PC-9 (cell line): ENCODE measurements around the gene ITGAE. TPM values are rescaled to one million over a fixed set of nuclear protein-coding genes. Genes with fewer than 3 reads are reported as not detected.
"Not testable (repeated sequence)": the region's sequence is repeated elsewhere in the genome, so short reads cannot be mapped to it uniquely, and the experiment has no call there.

Experiments used
- BruUV-seq: library from RNA; stranded (reverse); fragments of 400-500 nt; replicated peaks from 2 replicates; lab custom pipeline; 2021; lab: Mats Ljungman, UMichigan
- CTCF ChIA-PET: fragments of 300-600 bp; sonication (Branson Sonifier 250); formaldehyde crosslinking; loops from one replicate; lab custom pipeline; 2022; ENCODE audit warnings: antibody characterized with exemption; lab: Charles Lee
- POLR2A ChIA-PET: fragments of 300-600 bp; sonication (Branson Sonifier 250); formaldehyde crosslinking; loops from one replicate; lab custom pipeline; 2022; ENCODE audit warnings: antibody characterized with exemption; ENCODE audit not compliant: unreplicated experiment; lab: Charles Lee
- DNase-seq, 2 experiments: peaks; one replicate each; pipeline versions ENCODE4 v3.0.0 to v3.0.0-alpha.2; 2015 to 2022; ENCODE audit warnings: mixed read lengths in 1 of 2
- H2AFZ ChIP-seq: fragments of 200-600 bp; sonication (generic); 2 replicates; pipeline ENCODE4 v1.8.1; 2017; ENCODE audit warnings: antibody characterized with exemption
- H3F3A ChIP-seq: fragments of 200-600 bp; sonication (generic); 2 replicates; pipeline ENCODE4 v1.8.1; 2017; ENCODE audit warnings: antibody characterized with exemption, mild to moderate bottlenecking, low read depth; ENCODE audit not compliant: insufficient read depth
- H3K27ac ChIP-seq: fragments of 200-600 bp; sonication (generic); 2 replicates; pipeline ENCODE4 v1.6.1; 2016; ENCODE audit warnings: mixed run types
- H3K27me3 ChIP-seq: fragments of 200-600 bp; sonication (generic); 2 replicates; pipeline ENCODE4 v1.6.1; 2016; ENCODE audit warnings: low read depth, mixed run types; ENCODE audit not compliant: insufficient read depth
- H3K36me3 ChIP-seq: fragments of 200-600 bp; sonication (generic); 2 replicates; pipeline ENCODE4 v1.6.1; 2016; ENCODE audit warnings: low read depth, mixed run types
- H3K4me1 ChIP-seq: fragments of 200-600 bp; sonication (generic); replicated peaks from 2 replicates; pipeline ENCODE4 v1.6.1; 2016; ENCODE audit warnings: mixed run types; ENCODE audit not compliant: insufficient read depth
- H3K4me2 ChIP-seq: fragments of 200-600 bp; sonication (generic); 2 replicates; pipeline ENCODE4 v1.6.1; 2017; ENCODE audit warnings: mixed run types
- H3K4me3 ChIP-seq: fragments of 200-600 bp; sonication (generic); 2 replicates; pipeline ENCODE4 v1.6.1; 2016; ENCODE audit warnings: mixed run types
- H3K79me2 ChIP-seq: fragments of 200-600 bp; sonication (generic); 2 replicates; pipeline ENCODE4 v1.6.1; 2017; ENCODE audit warnings: low read depth, mixed run types
- H3K9me2 ChIP-seq: fragments of 200-600 bp; sonication (generic); 2 replicates; pipeline ENCODE4 v1.8.1; 2017; ENCODE audit warnings: mild to moderate bottlenecking; ENCODE audit not compliant: insufficient read depth
- H3K9me3 ChIP-seq: fragments of 200-600 bp; sonication (generic); 2 replicates; pipeline ENCODE4 v1.8.1; 2016; ENCODE audit warnings: low read depth; ENCODE audit not compliant: insufficient read depth
- H4K20me1 ChIP-seq: fragments of 200-600 bp; sonication (generic); 2 replicates; pipeline ENCODE4 v1.8.1; 2017; ENCODE audit not compliant: insufficient read depth
- CTCF ChIP-seq: fragments of 200-600 bp; sonication (generic); conservative IDR thresholded peaks from 2 replicates; pipeline ENCODE4 v1.6.1; 2017; ENCODE audit warnings: mixed run types, antibody characterized with exemption, mild to moderate bottlenecking, moderate library complexity
- EZH2 ChIP-seq: fragments of 200-600 bp; sonication (generic); IDR thresholded peaks from 2 replicates; pipeline ENCODE4 v1.8.0; 2017; ENCODE audit warnings: antibody characterized with exemption, low read depth
- intact Hi-C: fragments of 100-400 bp; cut with micrococcal nuclease; formaldehyde crosslinking; loops from one replicate; pipeline ENCODE4 v1.10.0; 2022; ENCODE audit not compliant: unreplicated experiment
- total RNA-seq: library from RNA; stranded (reverse); gene quantifications from 2 replicates; pipeline ENCODE4 v1.2.3, GENCODE V29; 2021

Gene ITGAE
- total RNA-seq, 1 experiment from 2014 or later = 52.8 TPM

GRCh38 chr17:3732210-3732621 is 68.8 kb downstream of the ITGAE start:
- intact Hi-C loops = loop anchor here (10.0 kb wide), 1 partner anchor 343 kb away; no protein-coding TSS in a partner anchor
- Histone ChIP-seq H3K9me3 (no peaks in the 10 kb centered on the region), H3K9me2 (no peaks in the 10 kb centered on the region), H3K4me2 (no peak overlapping the region), H3K4me3 (no peak overlapping the region), H3K27ac (no peak overlapping the region), H2AFZ (no peak overlapping the region), H3K36me3 (no peaks in the 10 kb centered on the region), H3K27me3 (no peaks in the 10 kb centered on the region), H3K79me2 (no peaks in the 10 kb centered on the region), H4K20me1 (no peaks in the 10 kb centered on the region), H3K4me1 (no peaks in the 10 kb centered on the region), H3F3A (peaks cover 7% of the 10 kb centered on the region)
- ChIA-PET POLR2A (no interaction called here), CTCF (interaction anchor here (0.6 kb wide), 1 partner anchor 686 kb away, joined by 4 read pairs; no protein-coding TSS in a partner anchor)
- DNase-seq = no peak
- TF ChIP-seq EZH2 (no peak), CTCF (no peak)
- BruUV-seq = no TSS peak

GRCh38 chr17:3730881-3731429 is 70.0 kb downstream of the ITGAE start:
- H3K9me3 ChIP-seq = no peaks in the 10 kb centered on the region
- H3K4me2 ChIP-seq = no peak overlapping the region
- H4K20me1 ChIP-seq = no peaks in the 10 kb centered on the region
- intact Hi-C loops = loop anchor here (10.0 kb wide), 1 partner anchor 344 kb away; no protein-coding TSS in a partner anchor
- BruUV-seq = no TSS peak
- no peak for TF ChIP-seq CTCF
- TF ChIP-seq EZH2 = no peak
- ChIA-PET POLR2A (no interaction called here), CTCF (interaction anchor here (0.6 to 0.7 kb wide), 2 partner anchors 177 to 400 kb away, joined by 5 to 11 read pairs; no protein-coding TSS in a partner anchor)
- H3K36me3 ChIP-seq = peaks cover 4% of the 10 kb centered on the region; the same call in 1 of the 2 replicates
- 0 out of 2 replicates have a peak, but pooled peaks cover 4% of the 10 kb centered on the region for H3K4me1 ChIP-seq
- DNase-seq = no peak
- peaks cover 12% of the 10 kb centered on the region for H3K79me2 ChIP-seq
- H2AFZ ChIP-seq = no peak overlapping the region
- H3K4me3 ChIP-seq = no peak overlapping the region
- no peaks in the 10 kb centered on the region for H3K9me2 ChIP-seq
- peaks cover 7% of the 10 kb centered on the region for H3F3A ChIP-seq
- H3K27ac ChIP-seq = no peak overlapping the region
- no peaks in the 10 kb centered on the region for H3K27me3 ChIP-seq

GRCh38 chr17:3729881-3730280 is 71.1 kb downstream of the ITGAE start:
- Histone ChIP-seq H3K27me3 (no peaks in the 10 kb centered on the region), H3K9me3 (no peaks in the 10 kb centered on the region), H3K9me2 (no peaks in the 10 kb centered on the region), H4K20me1 (no peaks in the 10 kb centered on the region), H3F3A (peaks cover 7% of the 10 kb centered on the region), H3K4me2 (no peak overlapping the region), H3K27ac (no peak overlapping the region), H3K4me3 (no peak overlapping the region), H3K4me1 (peaks cover 14% of the 10 kb centered on the region), H2AFZ (no peak overlapping the region), H3K36me3 (peaks cover 6% of the 10 kb centered on the region; the same call in 1 of the 2 replicates), H3K79me2 (peaks cover 23% of the 10 kb centered on the region)
- TF ChIP-seq EZH2 (no peak), CTCF (no peak)
- CTCF ChIA-PET = no interaction called here
- intact Hi-C loops = loop anchor here (10.0 kb wide), 2 partner anchors 345 to 435 kb away; no protein-coding TSS in a partner anchor
- no TSS peak for BruUV-seq
- DNase-seq = no peak
- POLR2A ChIA-PET = interaction anchor here (1.2 kb wide), 1 partner anchor 62 kb away, joined by 6 read pairs; the partner anchor contains the start of gene TAX1BP3

- DNase-seq, H3F3A ChIP-seq, H3K9me3 ChIP-seq, H3K36me3 ChIP-seq, BruUV-seq, H3K27me3 ChIP-seq, POLR2A ChIA-PET, CTCF ChIA-PET, H3K9me2 ChIP-seq, H3K4me3 ChIP-seq, H3K4me2 ChIP-seq, H2AFZ ChIP-seq, H4K20me1 ChIP-seq: not testable (repeated sequence)
- Histone ChIP-seq H3K4me1 (peaks cover 19% of the 10 kb centered on the region), H3K27ac (peak overlapping the region; percentile 28; the same call in 1 of the 2 replicates), H3K79me2 (peaks cover 38% of the 10 kb centered on the region)
- intact Hi-C loops = loop anchor here (10.0 kb wide), 1 partner anchor 437 kb away; no protein-coding TSS in a partner anchor
These were observed 72.9 kb downstream of the ITGAE start for GRCh38 chr17:3728099-3728498.
